ENCODE results near the gene AGPAT2. TPM values are rescaled to one million over a fixed set of nuclear protein-coding genes. Genes with fewer than 3 reads are reported as not detected.

The AGPAT2 gene
- total RNA-seq, 1 donor from 2014 or later = 33.1 TPM

GRCh38 chr9:136662656-136663581 lies 24.3 kb downstream of the AGPAT2 start, which contains the start of gene EGFL7:
Gene EGFL7, plus strand, starts transcription at chr9:136662916. Its CDS starts 5,367 bp downstream, at chr9:136668283.
- intact Hi-C loops (cut with micrococcal nuclease) = no loop called here

- intact Hi-C loops (cut with micrococcal nuclease) = no loop called here
Observed at GRCh38 chr9:136662326-136662655, 25.0 kb downstream of the AGPAT2 start.

DNA sequence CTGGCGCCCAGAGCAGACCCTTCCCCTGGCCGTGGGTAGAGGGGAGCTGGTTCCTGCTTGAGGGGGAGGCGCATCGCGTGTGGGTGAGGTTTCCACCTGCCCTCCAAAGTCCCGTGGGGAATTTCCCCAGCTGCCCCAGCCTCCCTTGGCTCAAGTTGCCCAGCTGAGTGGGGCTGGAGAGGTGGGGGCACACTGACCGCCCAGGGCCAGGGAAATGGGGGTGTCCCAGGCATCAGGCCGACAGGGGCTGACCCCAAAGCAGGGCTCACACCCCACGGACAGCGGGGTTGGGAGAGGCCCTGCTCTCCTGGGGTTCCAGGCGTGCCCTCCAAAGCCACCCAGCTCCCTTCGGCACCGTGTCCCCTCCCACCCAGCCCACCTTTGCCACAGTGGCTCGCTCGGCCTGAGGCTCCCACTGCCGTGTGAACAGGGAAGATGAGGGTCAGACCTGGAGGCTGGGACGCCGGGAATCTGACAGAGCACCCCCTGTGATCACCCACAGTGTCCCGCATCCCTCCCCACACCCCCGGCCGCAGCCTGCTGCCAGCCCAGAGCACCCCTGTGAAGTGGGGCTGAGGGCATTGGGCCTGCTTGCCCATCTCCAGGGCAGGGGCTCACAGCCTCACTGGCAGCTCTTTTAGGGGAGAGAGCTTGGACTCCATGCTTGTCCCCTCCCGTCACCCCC lies 25.5 kb downstream of the AGPAT2 start:
- intact Hi-C loops (cut with micrococcal nuclease) = no loop called here

DNA sequence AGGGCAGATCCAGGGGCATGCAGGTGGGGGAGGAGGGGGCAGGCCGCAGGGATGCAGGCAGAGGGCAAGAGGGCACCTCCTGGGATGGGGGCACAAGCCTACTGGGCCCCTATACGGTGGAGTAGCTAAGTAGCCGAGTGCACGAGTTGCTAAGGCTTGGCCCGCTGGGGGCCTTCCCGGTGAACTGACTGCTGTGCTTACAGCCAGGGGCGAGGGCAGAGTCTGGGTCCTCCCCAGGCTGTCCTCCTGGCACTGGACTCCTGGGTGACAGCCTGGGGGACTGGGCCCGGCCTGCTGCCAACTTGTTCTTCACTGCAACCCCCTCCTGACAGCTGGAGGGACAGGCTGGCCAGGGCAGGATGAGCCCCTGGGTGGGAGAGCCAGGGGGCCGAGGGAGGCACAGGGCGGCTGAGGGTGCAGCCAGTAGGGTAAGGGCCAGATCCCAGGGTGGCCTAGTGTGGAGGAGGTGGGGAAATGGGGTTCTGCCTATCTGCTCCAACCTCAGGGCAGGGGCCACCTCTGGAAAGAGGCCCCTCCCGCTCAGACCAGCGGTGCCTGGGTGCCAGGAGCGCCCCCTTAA lies 26.2 kb downstream of the AGPAT2 start:
- intact Hi-C loops (cut with micrococcal nuclease) = no loop called here

GRCh38 chr9:136659861-136660784 lies 27.1 kb downstream of the AGPAT2 start:
- intact Hi-C loops (cut with micrococcal nuclease) = no loop called here

DNA sequence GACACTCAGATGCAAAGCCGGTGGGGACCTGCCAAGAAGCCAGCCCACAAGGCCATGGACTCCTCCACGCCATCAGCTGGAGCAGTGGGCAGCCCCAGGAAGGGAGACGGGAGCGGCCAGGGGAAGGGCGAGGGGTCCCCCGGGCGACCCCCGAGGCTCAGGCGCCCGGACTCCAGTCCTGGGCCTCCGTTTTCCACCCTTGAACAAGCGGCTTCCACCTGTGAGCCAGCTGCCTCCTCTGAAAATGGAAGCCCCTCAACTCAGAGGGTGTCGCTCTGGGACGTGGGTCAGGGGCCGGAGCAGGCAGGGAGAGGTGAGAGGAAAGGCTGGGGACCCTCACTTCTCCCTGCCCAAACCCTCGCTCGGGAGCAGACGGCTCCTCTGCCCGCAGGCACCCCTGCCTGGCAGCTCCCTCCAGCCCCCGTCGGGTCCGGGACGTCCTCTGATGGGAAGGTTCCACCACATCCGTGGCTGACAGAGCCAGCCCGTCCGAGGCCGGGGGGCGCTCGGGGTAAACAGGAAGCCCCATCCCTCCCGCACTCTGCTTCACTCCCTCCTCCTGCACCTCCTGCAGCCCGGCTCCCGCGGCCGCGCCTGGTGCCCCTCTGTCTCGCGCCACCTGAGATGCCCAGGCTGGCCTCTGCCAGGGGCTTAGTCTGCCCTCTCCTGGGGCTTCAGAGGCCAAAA lies 28.3 kb downstream of the AGPAT2 start:
- intact Hi-C loops (cut with micrococcal nuclease) = no loop called here

DNA sequence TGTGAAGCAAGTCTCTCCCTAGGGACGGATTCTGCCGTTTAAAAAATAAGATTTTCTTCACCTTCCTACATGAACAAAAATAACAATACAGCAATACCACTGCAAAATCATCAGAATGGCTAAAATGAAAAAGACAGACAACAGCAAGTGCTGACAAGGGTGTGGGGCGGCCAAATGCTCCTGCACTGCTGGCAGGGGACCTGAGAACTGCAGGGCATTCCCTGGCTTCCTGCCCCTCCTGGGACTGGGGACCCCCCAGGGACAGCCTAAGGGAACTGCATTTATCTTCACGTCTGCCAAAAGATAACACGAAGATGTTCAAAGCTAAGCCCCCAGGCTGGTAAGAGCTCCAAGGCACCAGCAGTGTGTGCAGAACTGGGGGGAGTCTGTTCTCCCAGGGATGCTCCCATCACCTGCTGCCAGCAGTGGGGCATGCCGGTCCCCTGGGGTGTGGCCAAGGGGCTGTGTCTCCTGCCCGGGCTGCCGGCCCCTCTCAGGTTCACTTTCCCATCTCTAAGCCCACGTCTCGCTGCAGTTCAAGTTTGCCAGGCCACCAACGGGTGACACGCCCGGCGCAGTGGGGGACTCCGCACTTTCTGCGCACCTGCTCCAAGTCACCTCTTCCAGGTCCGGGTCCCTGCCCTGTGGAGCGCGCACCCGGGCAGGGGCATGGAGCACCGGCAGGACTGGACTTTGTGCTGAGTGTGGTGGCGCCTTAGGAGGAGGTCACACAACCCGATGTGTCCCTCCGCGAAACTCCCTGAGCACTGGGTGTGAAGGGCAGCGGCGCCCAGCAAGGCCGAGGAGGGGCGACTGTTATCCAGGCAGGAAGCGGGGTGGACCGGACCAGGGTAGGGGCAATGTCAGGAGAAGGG lies 29.0 kb downstream of the AGPAT2 start:
- intact Hi-C loops (cut with micrococcal nuclease) = no loop called here

GRCh38 chr9:136656795-136657611 lies 30.3 kb downstream of the AGPAT2 start:
- intact Hi-C loops (cut with micrococcal nuclease) = no loop called here

DNA sequence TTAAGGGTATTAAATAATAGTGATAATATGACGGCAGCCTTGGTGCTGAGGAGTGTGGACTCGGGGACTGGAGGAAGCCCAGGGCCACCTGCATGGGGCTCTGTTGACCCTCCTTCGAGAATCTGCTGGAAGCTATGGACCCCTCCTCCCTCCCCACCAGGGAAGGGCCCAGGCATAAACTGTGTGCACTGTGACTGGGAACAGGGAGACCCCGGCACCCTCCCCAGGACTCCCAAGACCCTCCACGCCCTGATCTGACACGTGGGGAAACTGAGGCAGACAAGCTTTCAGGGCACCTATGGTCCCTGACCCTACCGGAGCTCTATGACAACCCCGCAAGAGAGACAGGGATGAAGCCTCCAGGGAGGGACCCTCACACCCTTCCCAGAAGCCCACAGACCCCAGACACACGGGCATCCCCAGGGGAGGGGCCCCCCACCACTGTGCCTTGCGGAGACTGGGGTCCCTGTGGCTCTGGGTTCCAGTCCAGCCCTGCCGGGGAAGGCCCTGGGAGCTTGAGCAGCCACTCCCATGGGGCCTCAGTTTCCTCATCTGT lies 31.0 kb downstream of the AGPAT2 start:
- intact Hi-C loops (cut with micrococcal nuclease) = no loop called here

DNA sequence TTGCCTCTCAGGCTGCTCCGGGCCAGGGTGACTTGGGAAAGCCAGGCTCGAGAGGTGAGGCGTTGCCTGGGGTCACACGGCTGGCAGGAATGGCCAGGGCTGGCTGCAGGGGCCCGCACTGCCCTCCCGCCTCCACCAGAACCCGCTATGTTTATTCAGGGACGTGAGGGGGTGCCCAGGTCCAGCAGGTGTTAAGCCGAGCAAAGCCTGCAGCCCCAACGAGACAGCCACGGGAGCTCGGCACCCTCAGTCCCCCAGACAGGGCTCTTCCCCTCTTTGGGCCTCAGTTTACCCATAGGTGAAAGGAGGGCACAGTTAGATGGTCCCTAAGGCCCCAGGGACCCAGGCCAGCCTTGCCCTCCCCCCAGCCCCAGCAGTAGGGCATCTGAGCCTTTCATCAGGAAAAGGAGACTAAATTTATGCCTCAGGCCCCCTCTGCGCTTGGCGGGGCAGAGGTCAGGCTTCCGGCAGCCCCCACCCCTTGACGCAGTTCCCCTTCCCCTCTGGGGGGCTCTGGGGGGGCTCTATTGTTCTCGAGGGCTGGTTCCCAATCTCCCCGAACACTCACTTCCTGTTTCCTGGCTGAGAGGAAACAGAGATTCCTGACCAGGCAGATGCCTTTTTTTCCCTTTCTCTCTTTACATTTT lies 31.6 kb downstream of the AGPAT2 start:
- intact Hi-C loops (cut with micrococcal nuclease) = no loop called here

- intact Hi-C loops (cut with micrococcal nuclease) = no loop called here
Observed at GRCh38 chr9:136654820-136655535, 32.3 kb downstream of the AGPAT2 start.

GRCh38 chr9:136653323-136654079 lies 33.8 kb downstream of the AGPAT2 start:
- intact Hi-C loops (cut with micrococcal nuclease) = no loop called here

DNA sequence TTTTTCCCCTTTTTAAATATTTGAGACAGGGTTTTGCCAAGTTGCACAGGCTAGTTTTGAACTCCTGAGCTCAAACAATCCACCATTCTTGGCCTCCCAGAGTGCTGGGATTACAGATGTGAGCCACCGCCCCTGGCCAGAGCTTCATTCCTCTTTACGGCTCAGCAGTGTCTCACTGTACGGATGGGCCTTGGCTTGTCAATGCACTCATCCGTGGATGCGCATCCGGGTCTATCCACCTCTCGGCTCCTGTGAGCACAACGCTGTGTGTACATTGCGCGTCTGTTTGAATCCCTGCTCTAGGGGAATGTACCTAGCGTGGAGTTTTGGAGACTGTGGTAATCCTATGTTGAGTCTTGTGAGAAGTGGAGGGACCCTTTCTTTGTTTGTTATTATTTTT lies 35.4 kb downstream of the AGPAT2 start:
- intact Hi-C loops (cut with micrococcal nuclease) = no loop called here

- intact Hi-C loops (cut with micrococcal nuclease) = no loop called here
Observed at GRCh38 chr9:136650648-136651047, 36.6 kb downstream of the AGPAT2 start.

DNA sequence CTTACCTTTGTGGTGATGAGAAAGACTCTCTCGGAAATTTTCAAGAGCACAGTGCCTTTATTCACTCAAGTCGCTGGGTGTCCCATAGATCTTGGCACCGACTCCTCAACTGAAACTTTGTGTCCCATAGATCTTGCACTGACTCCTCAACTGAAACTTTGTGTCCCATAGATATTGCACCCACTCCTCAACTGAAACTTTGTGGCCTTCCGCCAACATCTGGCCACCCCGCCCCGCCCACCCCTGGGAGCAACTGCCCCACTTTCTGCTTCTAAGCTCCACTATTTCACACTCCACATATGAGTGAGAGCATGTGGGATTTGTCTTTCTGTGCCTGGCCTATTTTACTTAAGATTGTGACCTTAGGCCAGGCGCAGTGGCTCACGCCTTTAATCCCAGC lies 37.2 kb downstream of the AGPAT2 start:
- intact Hi-C loops (cut with micrococcal nuclease) = no loop called here

DNA sequence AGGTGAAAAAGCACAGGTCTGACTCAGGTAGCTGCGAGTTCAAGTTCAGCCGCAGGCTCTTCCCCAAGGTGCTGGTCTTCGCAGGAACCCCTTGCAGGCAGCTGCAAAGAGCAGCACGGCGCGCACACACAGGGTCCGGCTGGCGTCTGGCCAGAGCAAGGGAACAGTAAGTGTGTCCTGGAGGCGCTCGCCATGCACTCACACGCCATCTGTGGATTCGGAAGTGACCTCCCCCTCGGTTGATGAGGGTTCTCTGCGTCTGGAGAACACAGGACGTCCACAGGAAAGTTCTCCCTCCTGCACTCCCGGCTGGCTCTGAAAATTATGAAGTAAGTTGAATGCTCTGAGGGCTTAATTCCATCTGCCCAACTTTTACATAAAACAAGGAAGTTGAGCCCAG lies 38.5 kb downstream of the AGPAT2 start:
- intact Hi-C loops (cut with micrococcal nuclease) = no loop called here

Measured in T-helper 2 cell treated with Interferon-gamma antibody and Interleukin-4, amounts not matched to agents 100 ng/mL and 5 ng/mL, for 36 hours (primary cell).